Measurements from ENCODE around the gene USP48. TPM values are rescaled to one million over a fixed set of nuclear protein-coding genes. Genes with fewer than 3 reads are reported as not detected.

Gene USP48
- total and polyA plus RNA-seq, 2 of the 13 experiments (the other 11 are each of a cell fraction or from before 2014, with no cell fraction given), result 30.4 to 30.7 TPM

- no peak for TF ChIP-seq ZFP36L1 (CRISPR knock-in tag; IDR thresholded peaks at IDR 0.05)
These were observed 111.0 kb downstream of the USP48 start (continued) for GRCh38 chr1:21671915-21672314.

- no peak overlapping the region for H3K27ac ChIP-seq (ENCODE audit: extremely low read length, insufficient read depth, low read length)
- H3K4me1 ChIP-seq (ENCODE audit: insufficient read depth, low read length), result peaks cover 61% of the 10 kb centered on the region
- ATAC-seq, result no peak
- DNase-seq (ENCODE audit: low spot score), result no peak
- H3K9me3 ChIP-seq (ENCODE audit: low read length), result no peaks in the 10 kb centered on the region
- no peak overlapping the region for H2AFZ ChIP-seq (ENCODE audit: low read length)
- H3K79me2 ChIP-seq (ENCODE audit: insufficient read depth, low read length), result peaks cover 10% of the 10 kb centered on the region
- H3K27me3 ChIP-seq (ENCODE audit: control insufficient read depth in 1 of 2, insufficient read depth in 2 of 2, low read length in 2 of 2), result no peaks in the 10 kb centered on the region
- intact Hi-C loops (cut with micrococcal nuclease; ENCODE audit: unreplicated experiment) (no loop called here), in situ Hi-C loops (cut with HindIII; ENCODE audit: extremely low pct_ligation_motif_present, low pct_unique_long_range_greater_than_20kb) (no loop called here)
- POLR2A ChIA-PET, result no interaction called here
- WGBS (ENCODE audit: low lambda C conversion rate), result 67% methylated on average over 11 of the region's 11 CpGs
- no peak overlapping the region for H3K9ac ChIP-seq (ENCODE audit: insufficient read depth, low read depth, low read length)
- CTCF ChIA-PET (ENCODE audit: low intra/inter-chr PET ratio, low total read pairs), result no interaction called here
- no TSS peak for BruUV-seq (replicated peaks)
- H4K20me1 ChIP-seq (ENCODE audit: insufficient read depth, low read length), result peaks cover 5% of the 10 kb centered on the region
- peak overlapping the region; percentile 89; the same call in 1 of the 2 replicates for H3K4me2 ChIP-seq (ENCODE audit: low read depth, low read length)
- TF ChIP-seq ZBTB1 (CRISPR knock-in tag; IDR thresholded peaks at IDR 0.05; ENCODE audit: borderline replicate concordance), result no peak
- TF ChIP-seq ZNF672 (CRISPR knock-in tag; IDR thresholded peaks at IDR 0.05), result no peak
- TF ChIP-seq PRDM4 (CRISPR knock-in tag; IDR thresholded peaks at IDR 0.05; ENCODE audit: borderline replicate concordance), result no peak
- no peak for TF ChIP-seq ZNF121 (CRISPR knock-in tag; IDR thresholded peaks at IDR 0.05)
- H3K36me3 ChIP-seq (replicated peaks in 1 of 2; ENCODE audit: control insufficient read depth in 1 of 2, insufficient read depth in 2 of 2, low read length in 2 of 2), result peaks cover 0 to 7% of the 10 kb centered on the region in 2 experiments; a peak in 2 of 5 replicates
- FAIRE-seq, result no peak
- no peak overlapping the region for H3K4me3 ChIP-seq (replicated peaks in 1 of 3; ENCODE audit: insufficient read depth in 1 of 3, low read depth in 2 of 3, low read length in 3 of 3)
These were observed 111.7 kb downstream of the USP48 start for GRCh38 chr1:21670956-21671902.
